GF-D8 (cell line): ENCODE results near the gene CHI3L1.

Source experiments
- DNase-seq: peaks from one replicate; lab custom pipeline; 2025; lab: John Stamatoyannopoulos, UW

Gene CHI3L1

DNA sequence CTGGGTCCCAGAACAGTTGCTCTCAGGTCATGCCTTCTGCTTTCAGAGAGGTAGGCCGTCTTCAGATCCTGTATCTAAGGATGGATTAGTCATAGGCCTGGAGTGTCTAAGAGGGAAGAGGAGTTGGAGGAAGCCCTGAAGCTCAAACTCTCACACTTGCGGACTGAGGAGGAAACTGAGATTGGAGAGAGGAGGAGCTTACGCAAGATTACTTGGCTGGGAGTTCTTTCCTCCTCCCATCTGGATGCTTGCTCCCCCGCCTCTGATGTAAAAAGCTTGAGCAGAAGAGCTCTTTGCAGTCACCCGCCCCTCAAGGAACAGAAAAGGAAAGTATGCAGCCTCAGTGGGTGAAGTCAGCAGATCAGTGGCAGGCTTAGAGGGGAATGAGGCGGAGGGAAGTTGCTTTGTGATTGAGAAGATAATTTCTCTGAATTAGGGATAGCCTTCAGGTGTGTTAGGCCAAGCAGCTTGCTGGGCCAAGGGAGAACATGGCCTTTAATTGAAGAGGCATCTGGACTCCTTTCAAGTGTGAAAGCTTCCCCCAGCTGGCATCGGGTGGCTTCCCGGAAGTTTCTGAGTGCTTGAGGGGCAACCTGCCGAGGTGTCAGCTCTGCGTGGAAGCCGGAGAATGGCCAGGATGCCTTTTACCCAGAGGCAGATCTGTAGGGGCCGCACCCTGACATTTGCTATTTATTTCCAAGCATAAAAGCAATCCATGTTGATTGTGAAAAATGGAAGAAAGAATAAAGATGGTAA lies 52.4 kb downstream of the CHI3L1 start:
- no peak for DNase-seq

- DNase-seq = no peak
Observed at GRCh38 chr1:203131548-203132200, 54.8 kb downstream of the CHI3L1 start.

DNA sequence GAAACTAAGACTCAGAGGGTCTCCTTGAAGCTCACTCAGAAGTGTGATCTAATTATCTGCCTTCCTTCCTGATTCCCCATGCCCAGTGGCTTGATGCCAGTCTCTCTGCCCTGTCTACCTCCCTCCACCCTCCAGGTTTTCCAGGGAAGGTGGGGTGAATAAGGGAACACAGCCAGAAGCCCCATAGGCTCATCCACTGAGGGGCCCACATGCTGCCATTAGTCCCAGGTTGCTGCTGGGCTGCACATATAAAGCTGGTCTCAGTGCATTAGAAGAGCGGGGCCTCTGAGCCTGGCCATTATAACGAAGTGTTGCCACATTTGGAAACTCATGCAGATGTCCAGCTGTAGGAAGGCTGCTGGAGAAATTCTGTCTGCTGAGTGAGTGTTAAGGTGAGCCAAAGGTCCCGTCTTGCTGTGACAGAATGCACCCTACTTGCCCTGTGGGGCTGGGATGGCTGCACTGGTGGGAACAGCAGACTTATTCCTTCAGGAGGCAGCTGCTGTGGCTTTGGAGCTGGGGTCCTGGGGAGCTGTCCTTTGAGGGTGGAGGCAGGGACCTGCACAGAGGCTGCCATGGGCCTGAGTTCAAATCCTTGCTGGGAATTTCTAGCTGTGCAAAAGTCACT lies 56.0 kb downstream of the CHI3L1 start:
- DNase-seq = no peak

DNA sequence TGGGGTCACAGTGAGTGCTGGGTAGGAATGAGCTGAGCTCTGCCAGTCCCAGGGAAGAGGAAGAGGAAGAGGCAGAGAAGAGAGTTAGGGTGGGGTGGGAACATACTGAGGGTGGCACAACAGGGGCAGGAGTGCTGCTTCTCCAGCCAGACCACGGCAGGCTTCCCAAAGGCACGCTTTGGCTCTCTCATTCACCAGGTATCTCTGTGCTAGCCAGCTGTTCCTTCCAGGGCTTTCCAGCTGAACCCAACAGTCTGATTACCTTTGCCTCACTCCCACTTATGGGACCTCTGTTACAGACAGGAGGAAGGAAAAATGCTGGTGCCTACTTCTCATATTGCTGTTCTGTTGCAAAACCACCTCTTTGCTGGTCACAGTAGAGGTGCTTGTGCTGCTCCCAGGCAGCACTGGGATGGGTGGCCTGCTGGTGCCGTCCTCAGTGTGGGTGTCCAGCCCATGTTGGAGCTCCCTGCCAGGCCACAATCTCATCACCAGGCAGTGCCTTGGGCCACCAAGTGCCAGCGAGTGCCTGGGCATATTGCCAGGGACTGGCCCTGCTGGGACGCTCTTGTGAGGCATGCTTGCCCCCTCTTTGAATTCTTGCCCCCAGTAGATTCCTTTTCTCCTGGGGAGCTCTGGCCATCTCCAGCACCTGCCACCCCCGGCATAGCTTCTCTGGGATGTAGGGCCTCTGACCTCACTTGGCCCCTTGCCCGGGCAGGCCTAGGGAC lies 56.8 kb downstream of the CHI3L1 start:
- DNase-seq = no peak
